DOHH2 (cell line): ENCODE results near the gene CTNNAL1.
"Not testable (repeated sequence)": the region's sequence is repeated elsewhere in the genome, so short reads cannot be mapped to it uniquely, and the experiment has no call there.

ENCODE experiments used
- H3F3A ChIP-seq: fragments of 200-600 bp; sonication (generic), shearing (Covaris generic); 2 replicates; pipeline ENCODE4 v1.6.0; 2016; ENCODE audit warnings: antibody characterized with exemption, mild to moderate bottlenecking; ENCODE audit not compliant: control insufficient read depth, insufficient read depth
- H3K27ac ChIP-seq: fragments of 200-600 bp; sonication (generic); 2 replicates; pipeline ENCODE4 v1.5.1; 2014; ENCODE audit warnings: low read depth, mild to moderate bottlenecking, low read length, moderate library complexity
- H3K27me3 ChIP-seq: fragments of 200-600 bp; sonication (generic); 2 replicates; pipeline ENCODE4 v1.6.1; 2014; ENCODE audit warnings: mild to moderate bottlenecking, low read length, mixed read lengths; ENCODE audit not compliant: control insufficient read depth
- H3K36me3 ChIP-seq: fragments of 200-600 bp; sonication (generic); 2 replicates; pipeline ENCODE4 v1.6.1; 2014; ENCODE audit warnings: mild to moderate bottlenecking, low read length, moderate library complexity, mixed read lengths; ENCODE audit not compliant: control insufficient read depth
- H3K4me1 ChIP-seq: fragments of 200-600 bp; sonication (generic); 2 replicates; pipeline ENCODE4 v1.6.1; 2014; ENCODE audit warnings: mild to moderate bottlenecking, low read length, mixed read lengths; ENCODE audit not compliant: control insufficient read depth
- H3K4me2 ChIP-seq: fragments of 200-600 bp; sonication (generic); 2 replicates; pipeline ENCODE4 v1.6.0; 2014; ENCODE audit warnings: mild to moderate bottlenecking, low read length, moderate library complexity
- H3K4me3 ChIP-seq: fragments of 200-600 bp; sonication (generic); 2 replicates; pipeline ENCODE4 v1.5.1; 2014; ENCODE audit warnings: mild to moderate bottlenecking, low read length, mixed read lengths
- H3K79me2 ChIP-seq: fragments of 200-600 bp; sonication (generic); 2 replicates; pipeline ENCODE4 v1.6.1; 2014; ENCODE audit warnings: mild to moderate bottlenecking, low read length, mixed read lengths; ENCODE audit not compliant: control insufficient read depth
- H3K9me2 ChIP-seq: fragments of 200-600 bp; sonication (generic); replicated peaks from 2 replicates; pipeline ENCODE4 v1.6.1; 2014; ENCODE audit warnings: mild to moderate bottlenecking, low read length, mixed read lengths; ENCODE audit not compliant: control insufficient read depth
- H3K9me3 ChIP-seq: fragments of 200-600 bp; sonication (generic); 2 replicates; pipeline ENCODE4 v1.6.1; 2014; ENCODE audit warnings: antibody characterized with exemption, low read length, mixed read lengths; ENCODE audit not compliant: control insufficient read depth, insufficient read depth
- H4K20me1 ChIP-seq: fragments of 200-600 bp; sonication (generic); 2 replicates; pipeline ENCODE4 v1.6.0; 2014; ENCODE audit warnings: low read depth, mild to moderate bottlenecking, antibody characterized with exemption, low read length, moderate library complexity; ENCODE audit not compliant: control insufficient read depth, insufficient read depth
- EZH2phosphoT487 ChIP-seq: fragments of 200-600 bp; sonication (generic); IDR thresholded peaks from 2 replicates; pipeline ENCODE4 v1.6.1; 2017; ENCODE audit warnings: borderline replicate concordance, mild to moderate bottlenecking, antibody characterized with exemption, low read length, moderate library complexity, mixed read lengths
- TF ChIP-seq, protein P1 (sequence below): fragments of 200-600 bp; sonication (generic); IDR thresholded peaks from one replicate; pipeline ENCODE4 v1.5.1; 2014; ENCODE audit warnings: antibody characterized with exemption, mild to moderate bottlenecking, low read depth, low read length; ENCODE audit not compliant: poor library complexity, severe bottlenecking

CTNNAL1 gene

GRCh38 chr9:108933231-108933717 is 80.0 kb downstream of the CTNNAL1 start:
- no peaks in the 10 kb centered on the region for H4K20me1 ChIP-seq
- H3F3A ChIP-seq = no peaks in the 10 kb centered on the region
- TF ChIP-seq EZH2phosphoT487 = no peak
- TF ChIP-seq, protein P1, sequence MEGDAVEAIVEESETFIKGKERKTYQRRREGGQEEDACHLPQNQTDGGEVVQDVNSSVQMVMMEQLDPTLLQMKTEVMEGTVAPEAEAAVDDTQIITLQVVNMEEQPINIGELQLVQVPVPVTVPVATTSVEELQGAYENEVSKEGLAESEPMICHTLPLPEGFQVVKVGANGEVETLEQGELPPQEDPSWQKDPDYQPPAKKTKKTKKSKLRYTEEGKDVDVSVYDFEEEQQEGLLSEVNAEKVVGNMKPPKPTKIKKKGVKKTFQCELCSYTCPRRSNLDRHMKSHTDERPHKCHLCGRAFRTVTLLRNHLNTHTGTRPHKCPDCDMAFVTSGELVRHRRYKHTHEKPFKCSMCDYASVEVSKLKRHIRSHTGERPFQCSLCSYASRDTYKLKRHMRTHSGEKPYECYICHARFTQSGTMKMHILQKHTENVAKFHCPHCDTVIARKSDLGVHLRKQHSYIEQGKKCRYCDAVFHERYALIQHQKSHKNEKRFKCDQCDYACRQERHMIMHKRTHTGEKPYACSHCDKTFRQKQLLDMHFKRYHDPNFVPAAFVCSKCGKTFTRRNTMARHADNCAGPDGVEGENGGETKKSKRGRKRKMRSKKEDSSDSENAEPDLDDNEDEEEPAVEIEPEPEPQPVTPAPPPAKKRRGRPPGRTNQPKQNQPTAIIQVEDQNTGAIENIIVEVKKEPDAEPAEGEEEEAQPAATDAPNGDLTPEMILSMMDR = no peak
- H3K4me3 ChIP-seq = peak overlapping the region; percentile 94
- H3K27ac ChIP-seq = peak overlapping the region; percentile 50
- peaks cover 24% of the 10 kb centered on the region for H3K36me3 ChIP-seq
- peak overlapping the region; percentile 65 for H3K4me2 ChIP-seq
- peaks cover 18% of the 10 kb centered on the region for H3K4me1 ChIP-seq
- no peaks in the 10 kb centered on the region for H3K9me3 ChIP-seq
- peaks cover 47% of the 10 kb centered on the region for H3K79me2 ChIP-seq
- no peaks in the 10 kb centered on the region for H3K9me2 ChIP-seq
- no peaks in the 10 kb centered on the region for H3K27me3 ChIP-seq

DNA sequence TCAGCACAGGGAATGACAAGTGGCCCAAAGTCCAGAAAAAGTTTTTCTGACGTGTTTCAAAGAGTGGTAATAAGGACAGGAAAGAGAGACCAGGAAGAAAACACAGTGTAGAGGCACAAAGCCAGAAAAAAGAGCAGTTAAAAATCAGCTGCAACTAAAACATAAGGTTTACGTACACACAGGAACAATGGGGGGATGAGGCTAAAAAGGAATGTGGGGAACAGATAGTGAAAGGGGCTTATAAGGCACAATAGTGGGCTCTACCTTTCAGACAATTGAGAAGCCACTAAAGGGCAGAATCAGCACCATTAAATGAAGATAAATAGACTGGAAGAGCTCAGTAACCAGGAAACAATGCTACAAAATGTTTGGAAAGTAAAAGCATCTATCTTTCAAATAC is 84.9 kb downstream of the CTNNAL1 start:
- H3K9me2 ChIP-seq = no peaks in the 10 kb centered on the region
- no peaks in the 10 kb centered on the region for H4K20me1 ChIP-seq
- no peak overlapping the region for H3K4me2 ChIP-seq
- peaks cover 12% of the 10 kb centered on the region for H3K4me1 ChIP-seq
- no peaks in the 10 kb centered on the region for H3K9me3 ChIP-seq
- no peaks in the 10 kb centered on the region for H3F3A ChIP-seq
- TF ChIP-seq EZH2phosphoT487 = no peak
- TF ChIP-seq, protein P1 = no peak
- peaks cover 29% of the 10 kb centered on the region for H3K79me2 ChIP-seq
- H3K36me3 ChIP-seq = peaks cover 69% of the 10 kb centered on the region
- H3K27ac ChIP-seq = no peak overlapping the region
- H3K4me3 ChIP-seq = no peak overlapping the region
- no peaks in the 10 kb centered on the region for H3K27me3 ChIP-seq

- Histone ChIP-seq H3K27me3 (no peaks in the 10 kb centered on the region), H3K9me3 (no peaks in the 10 kb centered on the region), H3F3A (no peaks in the 10 kb centered on the region), H3K4me3 (no peak overlapping the region), H3K36me3 (peaks cover 79% of the 10 kb centered on the region), H3K9me2 (no peaks in the 10 kb centered on the region), H3K4me1 (no peaks in the 10 kb centered on the region), H4K20me1 (no peaks in the 10 kb centered on the region), H3K4me2 (no peak overlapping the region), H3K27ac (no peak overlapping the region), H3K79me2 (no peaks in the 10 kb centered on the region)
- TF ChIP-seq, protein P1 = no peak
- no peak for TF ChIP-seq EZH2phosphoT487
These were observed 88.8 kb downstream of the CTNNAL1 start for GRCh38 chr9:108924466-108924865.

- Histone ChIP-seq H3K4me2 (no peak overlapping the region), H3K27ac (no peak overlapping the region), H3K4me3 (no peak overlapping the region), H3F3A (no peaks in the 10 kb centered on the region), H3K4me1 (no peaks in the 10 kb centered on the region), H3K9me2 (no peaks in the 10 kb centered on the region), H4K20me1 (no peaks in the 10 kb centered on the region), H3K79me2 (no peaks in the 10 kb centered on the region), H3K36me3 (peaks cover 60% of the 10 kb centered on the region), H3K27me3 (no peaks in the 10 kb centered on the region), H3K9me3 (no peaks in the 10 kb centered on the region)
- TF ChIP-seq, protein P1 = no peak
- no peak for TF ChIP-seq EZH2phosphoT487
These were observed 92.1 kb downstream of the CTNNAL1 start for GRCh38 chr9:108921200-108921599.

- not testable (repeated sequence) for H3K4me2 ChIP-seq, H3K79me2 ChIP-seq, H4K20me1 ChIP-seq, H3K9me3 ChIP-seq, H3K4me3 ChIP-seq, H3K4me1 ChIP-seq, H3F3A ChIP-seq, H3K27me3 ChIP-seq, H3K27ac ChIP-seq, H3K9me2 ChIP-seq
- peaks cover 58% of the 10 kb centered on the region for H3K36me3 ChIP-seq
These were observed 92.9 kb downstream of the CTNNAL1 start for GRCh38 chr9:108920401-108920800.
